ENCODE measurements around the gene TMX3.

DNA sequence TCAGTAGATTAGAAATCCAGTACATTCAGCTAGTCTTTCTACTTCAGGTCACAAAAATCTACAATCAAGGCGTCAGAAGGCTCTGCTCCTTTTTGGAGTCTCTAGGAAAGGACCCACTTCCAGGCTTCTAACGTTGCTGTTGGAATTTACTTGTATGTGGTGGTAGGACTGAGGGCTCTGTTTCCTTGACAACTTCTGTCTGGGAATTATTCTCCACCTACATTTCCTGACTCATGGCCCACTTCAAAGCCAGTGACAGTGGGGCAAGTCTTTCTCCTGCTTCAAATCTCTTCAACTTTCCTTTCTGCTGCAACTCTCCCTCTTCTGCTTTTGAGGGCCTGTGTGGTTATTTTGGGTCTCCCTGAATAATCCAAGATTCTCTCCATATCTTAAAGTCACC, 10.4 kb upstream of the TMX3 start:
- TF ChIP-seq POLR2A (IDR thresholded peaks at IDR 0.05; ENCODE audit: extremely low read depth, insufficient read length) = no peak
- no peak for TF ChIP-seq CTCF (IDR thresholded peaks at IDR 0.05; ENCODE audit: low read depth, low read length)
- no peak for TF ChIP-seq MYC (IDR thresholded peaks at IDR 0.05; ENCODE audit: low read depth, low read length)
- no peak for TF ChIP-seq MAX (IDR thresholded peaks at IDR 0.05; ENCODE audit: low read depth, low read length)

Measured in NB4 (cell line).